Inferior parietal cortex (tissue), 1 donor: ENCODE results near the gene TRERF1.

Source experiments
- DNase-seq: peaks from one replicate; pipeline ENCODE4 v3.0.0-alpha.2; 2016; ENCODE audit errors: extremely low spot score

The TRERF1 gene

DNA sequence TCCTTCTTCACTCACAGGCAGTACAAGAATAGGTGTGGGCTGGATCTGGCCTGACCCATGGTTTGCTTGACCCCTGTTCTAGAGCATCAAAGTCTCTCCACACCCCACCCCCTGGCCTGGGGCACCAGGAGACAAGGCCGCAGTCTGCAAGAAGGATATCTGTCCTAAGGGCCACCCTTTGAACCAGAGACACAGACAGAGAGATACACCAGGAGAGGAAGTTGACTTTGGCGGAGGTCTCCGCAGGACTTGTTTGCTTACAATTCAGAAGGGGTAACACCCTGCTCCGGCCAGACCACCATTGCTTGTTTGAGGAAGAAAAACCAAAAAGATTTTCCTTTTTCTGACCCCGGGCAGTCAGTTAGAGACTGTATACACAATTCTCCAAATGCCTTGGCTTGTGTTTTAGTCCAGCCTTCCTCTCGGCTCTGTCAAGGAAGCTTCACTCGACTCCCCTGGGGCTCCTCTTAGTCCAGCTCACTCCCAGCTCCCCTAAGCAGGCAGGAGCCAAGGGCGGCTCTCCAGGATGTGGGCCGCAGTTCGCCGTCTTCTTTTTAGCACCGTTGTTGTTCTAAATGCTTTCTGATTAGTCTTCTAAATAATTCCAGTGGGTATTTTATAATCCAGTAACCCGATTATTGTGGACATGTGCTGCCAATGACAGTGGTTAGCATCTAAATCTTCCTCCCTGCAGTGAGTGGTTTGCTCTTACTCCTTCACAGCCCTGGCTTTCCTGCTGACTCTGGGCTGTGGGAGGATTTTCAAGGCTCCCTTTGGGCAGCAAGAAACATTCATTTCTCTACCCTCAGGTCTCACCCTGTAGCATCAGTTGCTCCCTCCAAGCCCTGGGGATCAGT is 175.5 kb downstream of the TRERF1 start:
- DNase-seq = no peak

DNA sequence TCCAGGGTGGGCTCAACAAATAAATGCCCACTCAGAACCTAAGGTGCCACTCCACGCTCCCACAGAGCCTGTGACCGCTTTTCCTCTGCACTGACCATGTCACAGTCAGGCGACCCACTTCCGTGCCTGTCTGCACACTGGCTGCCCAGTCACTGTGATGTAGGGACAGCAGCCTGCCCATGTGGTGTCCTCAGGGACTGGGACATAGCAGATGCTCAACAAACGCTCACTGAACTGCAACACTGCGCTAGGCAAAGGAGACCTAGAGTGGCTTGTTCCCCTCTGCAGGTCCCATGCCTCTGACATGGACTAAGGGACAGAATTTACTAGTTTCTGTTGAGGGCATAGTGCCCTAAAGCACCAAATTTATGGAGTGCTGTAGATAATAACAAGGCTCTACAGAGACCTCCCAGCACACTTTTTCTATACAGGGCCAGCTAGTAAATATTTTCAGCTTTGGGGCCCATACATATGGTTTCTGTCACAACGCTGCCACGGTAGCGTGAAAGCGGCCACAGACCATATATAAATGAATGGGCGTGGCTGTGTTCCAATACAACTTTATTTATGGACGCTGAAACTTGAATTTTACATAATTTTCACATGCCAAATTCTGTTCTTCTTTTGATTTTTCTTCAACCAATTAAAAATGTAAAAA is 176.2 kb downstream of the TRERF1 start:
- DNase-seq = no peak

- DNase-seq = peak; percentile 14
These were observed 176.8 kb downstream of the TRERF1 start for GRCh38 chr6:42274898-42275297.

- DNase-seq = no peak
These were observed 179.6 kb downstream of the TRERF1 start for GRCh38 chr6:42271834-42272805.

- no peak for DNase-seq
These were observed 181.7 kb downstream of the TRERF1 start for GRCh38 chr6:42269974-42270510.

- no peak for DNase-seq
These were observed 182.2 kb downstream of the TRERF1 start for GRCh38 chr6:42269553-42269952.

DNA sequence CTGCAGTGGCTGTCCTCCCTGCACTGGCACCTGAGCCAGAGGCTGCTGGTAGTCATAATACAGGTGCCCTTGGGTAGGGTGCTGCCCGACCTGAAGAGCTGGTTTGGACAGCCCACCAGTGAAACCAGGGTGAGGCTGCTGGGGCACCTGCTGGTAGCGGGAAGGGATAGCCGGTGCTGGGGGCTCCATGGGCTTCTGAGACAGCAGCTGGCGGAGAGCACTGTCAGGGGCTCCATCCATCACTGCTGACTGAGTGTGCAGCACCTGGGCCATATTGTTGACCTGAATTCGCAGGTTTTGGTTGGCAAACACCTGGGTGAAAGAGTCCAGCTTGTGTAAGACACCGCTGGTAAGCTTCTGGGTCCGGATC is 182.9 kb downstream of the TRERF1 start:
- DNase-seq = no peak

DNA sequence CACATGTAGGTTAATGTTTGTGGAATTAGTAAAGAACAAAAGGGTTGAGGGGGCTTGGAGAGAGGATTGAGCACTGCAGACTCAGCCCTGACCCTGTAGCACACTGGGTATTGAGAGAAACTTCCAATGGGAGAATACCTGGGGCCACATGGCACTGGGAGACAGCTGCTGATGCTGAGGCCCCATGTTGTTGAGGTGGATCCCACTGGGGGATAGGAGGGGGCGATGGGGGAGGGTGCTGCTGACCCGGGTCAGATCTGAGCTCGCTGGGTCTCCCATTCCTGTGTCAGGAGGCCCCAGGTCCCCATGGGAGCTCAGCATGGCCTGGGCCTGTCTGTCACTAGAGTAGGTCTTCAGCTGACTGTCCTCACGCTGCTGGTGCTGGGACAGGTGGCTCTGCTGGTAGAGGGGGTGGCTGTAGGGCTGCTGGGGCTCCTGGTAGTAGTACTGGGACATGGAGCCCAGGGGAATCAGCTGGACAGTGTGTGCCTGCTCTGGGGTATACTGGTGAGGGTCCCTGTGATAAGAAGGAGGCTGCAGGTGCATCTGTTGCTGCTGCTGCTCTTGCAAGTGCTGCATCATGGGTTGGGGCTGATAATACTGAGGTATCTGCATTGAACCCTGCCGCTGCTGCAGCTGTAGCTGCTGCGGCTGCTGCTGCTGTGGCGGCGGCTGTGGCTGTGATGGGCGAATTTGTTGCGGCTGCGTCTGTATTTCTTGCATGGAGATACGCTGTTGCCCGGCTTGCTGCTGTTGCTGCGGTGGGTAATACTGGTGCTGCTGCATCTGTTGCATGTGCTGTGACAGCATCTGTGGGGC is 183.5 kb downstream of the TRERF1 start:
- no peak for DNase-seq

GRCh38 chr6:42266538-42266937 is 185.2 kb downstream of the TRERF1 start:
- no peak for DNase-seq

GRCh38 chr6:42264852-42265390 is 186.8 kb downstream of the TRERF1 start:
- DNase-seq = no peak

- DNase-seq = no peak
These were observed 187.4 kb downstream of the TRERF1 start for GRCh38 chr6:42264162-42264851.

DNA sequence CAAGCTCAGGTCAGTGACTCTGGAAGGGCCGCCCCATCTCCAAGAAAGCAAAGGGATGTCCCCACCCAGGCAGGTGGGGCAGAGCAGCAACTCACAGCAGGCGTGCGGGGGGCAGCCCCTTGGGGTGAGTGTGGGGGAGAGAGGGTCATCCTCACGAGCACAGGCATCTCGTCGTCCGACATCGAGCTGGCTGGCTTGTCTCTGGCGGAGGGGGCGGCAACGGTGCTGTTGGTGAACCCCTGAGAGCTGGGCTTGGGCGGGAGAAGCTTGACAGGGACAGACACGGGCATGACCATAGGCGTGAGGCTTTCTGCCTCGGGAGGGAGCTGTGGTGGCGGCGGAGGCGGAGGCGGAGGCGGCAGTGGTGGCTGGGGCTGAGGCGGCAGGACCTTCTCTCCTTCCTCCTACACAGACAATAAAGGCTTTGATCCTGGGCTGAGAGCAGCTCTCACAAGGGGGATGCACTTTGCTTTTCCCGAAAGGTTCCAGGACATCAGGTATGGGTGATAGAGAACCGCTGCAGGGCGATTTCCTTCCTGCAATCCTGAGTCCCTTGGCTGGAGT is 188.5 kb downstream of the TRERF1 start:
- no peak for DNase-seq

- DNase-seq = no peak
These were observed 190.8 kb downstream of the TRERF1 start for GRCh38 chr6:42260972-42261371.

DNA sequence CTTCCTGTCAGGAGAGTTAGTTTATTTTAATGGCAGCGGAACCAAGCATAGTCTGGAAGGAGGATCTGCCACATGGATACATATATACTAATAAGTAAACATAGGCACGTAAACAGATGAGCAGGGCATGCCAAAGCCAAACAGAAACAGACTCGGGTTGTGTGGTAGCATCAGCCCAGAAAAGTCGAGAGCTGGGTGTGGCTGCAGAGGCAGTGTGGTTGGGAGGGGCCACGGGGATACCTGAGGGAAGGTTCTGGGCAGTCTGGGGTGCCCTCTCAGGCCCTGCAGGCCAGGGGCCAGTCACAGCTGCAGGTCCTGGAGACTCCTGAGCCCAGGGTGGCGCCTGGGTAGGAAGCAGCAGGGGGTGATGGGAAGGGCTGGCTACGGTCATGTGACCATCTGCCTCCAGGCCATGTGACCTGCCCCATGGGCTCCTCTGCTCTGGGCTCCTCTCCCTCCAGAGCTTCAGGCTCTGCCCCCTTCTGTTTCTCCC is 191.3 kb downstream of the TRERF1 start:
- no peak for DNase-seq

DNA sequence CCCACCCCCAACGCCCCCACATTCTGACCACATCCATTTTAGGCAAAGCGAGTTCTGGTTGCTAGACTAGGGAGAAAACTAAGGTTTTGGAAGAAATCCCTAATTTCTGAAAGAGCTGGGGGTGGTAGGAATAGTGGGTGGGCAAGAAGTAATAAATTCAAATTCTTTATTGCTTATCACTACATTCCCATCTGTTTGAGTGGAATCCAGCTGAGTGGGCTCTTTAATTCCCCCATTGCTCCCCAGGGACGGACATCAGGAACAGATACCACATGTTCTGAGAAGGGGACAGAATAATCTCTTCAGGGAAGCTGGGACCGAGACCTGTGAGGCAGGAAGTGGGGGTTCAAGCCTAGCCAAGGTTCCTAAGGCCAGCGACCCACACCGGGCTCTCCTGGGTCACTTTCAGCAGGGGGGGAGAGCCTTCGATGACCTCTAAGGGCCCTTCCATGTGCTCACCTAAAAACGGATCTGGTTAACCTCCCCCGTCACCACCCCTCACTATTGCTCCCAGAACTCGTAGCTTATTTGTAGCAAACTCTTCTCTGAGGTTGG is 191.8 kb downstream of the TRERF1 start:
- no peak for DNase-seq

DNA sequence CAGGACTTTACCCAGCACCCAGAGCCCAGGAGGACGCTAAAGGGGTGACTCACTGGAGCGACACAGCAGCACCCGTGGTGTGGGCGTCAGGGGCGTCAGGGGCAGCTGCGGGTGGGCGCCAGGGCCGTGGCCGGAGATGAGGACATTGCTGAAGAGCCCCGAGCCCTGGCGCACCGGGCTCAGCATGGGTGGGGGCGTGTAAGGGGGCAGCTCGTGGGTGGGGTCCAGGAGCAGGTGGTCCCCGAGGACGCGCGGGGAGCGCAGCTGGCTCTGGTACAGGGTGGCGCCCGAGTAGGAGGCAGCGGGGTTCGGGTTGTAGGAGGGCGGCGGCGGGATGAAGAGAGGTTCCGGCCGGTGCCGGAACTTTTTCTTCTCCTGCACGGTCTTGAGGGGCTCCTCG is 192.4 kb downstream of the TRERF1 start:
- DNase-seq = no peak

GRCh38 chr6:42257614-42258013 is 194.1 kb downstream of the TRERF1 start:
- no peak for DNase-seq

DNA sequence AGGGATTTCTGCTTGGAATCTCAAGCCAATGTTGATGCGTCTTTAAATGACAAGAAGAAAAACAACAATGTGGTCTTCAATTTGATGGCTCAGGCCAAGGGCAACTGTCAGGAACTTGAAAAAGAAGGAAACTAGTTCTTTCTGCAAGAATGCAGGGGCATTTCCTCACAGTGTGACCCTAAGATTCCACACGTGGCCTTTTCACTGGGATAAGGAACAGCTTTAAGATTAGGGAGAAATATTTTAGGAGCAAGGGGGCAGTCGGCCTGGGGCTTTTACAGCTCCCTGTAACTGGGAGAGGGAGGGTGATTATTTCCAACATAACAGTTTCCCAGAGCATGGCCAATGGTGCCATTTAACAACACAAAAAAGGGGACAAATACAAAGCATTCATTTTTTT is 194.7 kb downstream of the TRERF1 start:
- DNase-seq = no peak

DNA sequence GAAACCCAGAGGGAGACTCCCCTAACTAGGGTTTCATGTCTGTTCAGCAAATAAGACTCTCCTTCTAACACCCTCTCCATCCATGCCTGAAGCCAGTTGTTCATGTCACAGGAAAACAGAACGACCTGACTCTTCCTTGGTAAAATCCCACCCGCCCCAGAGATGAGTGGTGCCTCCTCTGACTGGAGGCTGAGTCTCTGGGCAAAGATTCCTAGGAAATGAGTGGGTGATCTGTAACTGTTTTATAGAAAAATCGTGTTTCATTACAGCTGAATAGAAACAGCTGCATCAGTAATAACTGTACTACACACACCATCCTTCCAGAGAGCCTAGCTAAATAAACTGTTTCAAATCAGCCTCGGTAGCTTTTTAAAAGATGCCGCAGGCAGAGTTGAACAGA is 196.7 kb downstream of the TRERF1 start:
- DNase-seq = no peak
